HG02759 (cell line): ENCODE results near the gene SELENOM.
"Not testable (repeated sequence)": the region's sequence is repeated elsewhere in the genome, so short reads cannot be mapped to it uniquely, and the experiment has no call there.

Experiments
- ATAC-seq: cut with Tn5 transposase; IDR thresholded peaks from one replicate; pipeline ENCODE4 v1.9.1; 2021; ENCODE audit warnings: mild to moderate bottlenecking, moderate library complexity; ENCODE audit not compliant: unreplicated experiment

The SELENOM gene

GRCh38 chr22:31106731-31107177 lies 614 bp downstream of the SELENOM start:
- no peak for ATAC-seq

- ATAC-seq = no peak
These were observed 1.3 kb downstream of the SELENOM start for GRCh38 chr22:31106001-31106571.

- no peak for ATAC-seq
These were observed 2.0 kb downstream of the SELENOM start for GRCh38 chr22:31105282-31105929.

DNA sequence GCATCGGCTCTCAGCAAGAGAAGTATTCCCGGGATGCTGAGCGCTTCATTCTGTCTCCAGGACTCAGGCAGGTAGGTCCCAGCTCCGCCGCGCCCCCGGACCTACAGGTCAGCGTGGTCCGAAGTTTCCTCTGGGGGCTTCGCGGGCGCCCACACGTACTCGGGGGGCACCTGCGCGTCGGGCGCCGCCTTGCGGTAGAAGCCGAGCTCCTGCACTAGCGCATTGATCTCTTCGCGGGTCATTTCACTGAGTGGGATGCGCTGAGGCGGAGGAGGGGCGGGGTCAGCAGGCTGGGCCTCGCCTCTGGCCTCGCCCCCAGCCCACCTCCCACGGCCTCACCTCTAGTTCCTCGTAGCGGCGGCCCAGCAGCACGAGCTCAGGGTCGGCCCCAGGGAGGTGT lies 2.5 kb downstream of the SELENOM start:
- no peak for ATAC-seq

- ATAC-seq = no peak
These were observed 3.3 kb downstream of the SELENOM start for GRCh38 chr22:31103899-31104694.

DNA sequence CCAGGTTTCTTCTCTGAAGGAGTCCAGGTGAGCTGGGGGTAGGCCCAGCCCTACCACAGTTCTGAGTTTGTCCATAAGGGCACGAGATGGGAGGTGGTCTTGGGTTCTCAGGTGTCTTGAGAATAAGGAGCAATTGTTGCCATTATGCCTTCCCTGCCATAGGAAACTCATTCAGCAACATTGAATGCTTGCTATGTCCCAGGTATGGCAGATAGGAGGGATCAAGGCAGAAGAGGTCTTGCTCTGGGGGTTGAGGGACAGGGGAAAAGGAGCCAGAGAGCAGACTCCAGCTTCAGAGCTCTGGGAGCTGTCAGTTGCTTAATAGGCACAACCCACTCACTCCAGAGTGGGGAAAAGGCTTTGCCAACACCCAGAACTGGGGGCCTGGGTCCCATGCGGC lies 4.3 kb downstream of the SELENOM start:
- ATAC-seq = no peak

DNA sequence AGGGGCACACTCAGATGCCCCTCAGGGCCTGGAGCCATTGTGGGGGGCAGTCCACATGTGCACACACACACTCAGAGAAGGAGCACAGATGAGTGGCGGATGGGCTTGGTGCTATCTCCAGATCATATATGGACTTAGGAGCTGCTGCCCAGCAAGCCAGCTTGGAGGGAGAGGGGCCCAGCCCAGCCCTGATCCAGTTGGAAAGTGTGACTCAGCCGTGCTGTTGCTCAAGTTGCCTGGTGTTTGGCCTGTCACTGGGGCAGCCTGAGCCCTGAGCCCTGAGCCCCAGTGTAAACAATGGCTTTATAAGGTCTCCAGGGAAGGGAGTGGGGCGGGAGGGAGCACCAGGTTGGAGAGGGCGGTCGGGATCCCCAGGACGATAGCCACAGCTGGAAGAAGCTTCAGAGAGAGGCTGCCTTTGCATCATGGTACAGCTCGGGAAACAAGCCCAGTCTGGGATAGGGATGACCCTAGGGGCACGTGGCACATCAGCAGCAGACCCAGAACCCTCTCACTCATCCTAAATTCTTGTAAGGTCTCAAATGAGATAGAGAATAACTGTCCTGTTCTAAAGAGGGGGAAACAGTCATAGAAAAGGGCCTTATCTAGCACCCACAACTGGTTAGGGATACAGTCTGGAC lies 4.8 kb downstream of the SELENOM start:
- ATAC-seq = no peak

DNA sequence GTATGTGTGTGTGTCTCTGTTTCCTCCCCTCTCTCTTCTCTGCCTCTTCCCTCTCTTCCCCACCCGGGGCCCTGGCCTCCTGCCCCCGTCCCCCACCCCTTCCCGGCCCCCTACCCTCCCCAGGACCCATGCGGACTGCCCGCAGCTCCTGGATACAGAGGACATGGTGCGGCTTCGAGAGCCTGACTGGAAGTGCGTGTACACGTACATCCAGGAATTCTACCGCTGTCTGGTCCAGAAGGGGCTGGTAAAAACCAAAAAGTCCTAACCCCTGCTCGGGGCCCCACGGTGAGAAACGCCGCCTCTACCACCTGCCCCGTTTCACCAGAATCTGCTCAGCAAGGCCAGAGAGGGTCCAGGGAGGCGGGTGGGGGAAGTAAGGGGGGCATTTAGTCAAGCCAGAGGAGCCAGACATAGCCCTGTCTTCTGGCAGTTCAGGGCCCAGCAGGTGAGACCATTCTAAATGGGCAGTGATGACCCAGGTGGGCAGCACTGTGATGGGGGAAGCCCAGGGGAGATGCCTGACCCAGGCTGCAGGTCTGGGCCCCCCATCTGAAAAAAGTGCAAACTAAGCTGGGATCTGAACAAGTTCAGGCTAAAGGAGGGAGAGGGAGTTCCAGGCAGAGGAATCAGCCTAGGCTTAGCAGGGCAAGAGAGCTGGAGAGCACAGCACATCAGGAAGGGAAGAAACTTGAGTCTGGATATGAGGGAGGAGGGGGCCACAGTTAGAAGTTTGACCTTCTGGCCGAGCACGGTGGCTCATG lies 6.4 kb downstream of the SELENOM start:
- ATAC-seq = no peak

- ATAC-seq = no peak
These were observed 7.3 kb downstream of the SELENOM start for GRCh38 chr22:31099841-31100761.

DNA sequence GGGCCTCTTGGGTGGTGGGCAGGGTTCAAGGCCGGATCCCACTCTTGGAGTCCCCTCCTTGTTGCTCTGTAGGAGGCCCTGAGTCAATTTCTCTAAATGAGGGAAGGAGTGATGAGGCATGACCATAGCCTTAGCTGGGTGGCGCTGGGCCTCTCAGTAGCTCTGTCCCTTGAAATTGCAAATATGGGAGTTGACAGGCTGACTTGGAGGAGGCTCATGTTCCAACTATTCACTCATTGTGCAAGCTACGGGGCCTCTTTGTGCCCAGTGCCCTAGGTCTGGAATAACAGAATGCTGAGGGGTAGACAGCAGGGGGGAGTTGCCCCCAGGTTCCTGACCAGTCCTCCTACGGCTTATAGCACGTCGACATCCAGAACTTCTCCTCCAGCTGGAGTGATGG lies 8.0 kb downstream of the SELENOM start:
- ATAC-seq = no peak

- ATAC-seq = no peak
These were observed 8.7 kb downstream of the SELENOM start for GRCh38 chr22:31098632-31099110.

DNA sequence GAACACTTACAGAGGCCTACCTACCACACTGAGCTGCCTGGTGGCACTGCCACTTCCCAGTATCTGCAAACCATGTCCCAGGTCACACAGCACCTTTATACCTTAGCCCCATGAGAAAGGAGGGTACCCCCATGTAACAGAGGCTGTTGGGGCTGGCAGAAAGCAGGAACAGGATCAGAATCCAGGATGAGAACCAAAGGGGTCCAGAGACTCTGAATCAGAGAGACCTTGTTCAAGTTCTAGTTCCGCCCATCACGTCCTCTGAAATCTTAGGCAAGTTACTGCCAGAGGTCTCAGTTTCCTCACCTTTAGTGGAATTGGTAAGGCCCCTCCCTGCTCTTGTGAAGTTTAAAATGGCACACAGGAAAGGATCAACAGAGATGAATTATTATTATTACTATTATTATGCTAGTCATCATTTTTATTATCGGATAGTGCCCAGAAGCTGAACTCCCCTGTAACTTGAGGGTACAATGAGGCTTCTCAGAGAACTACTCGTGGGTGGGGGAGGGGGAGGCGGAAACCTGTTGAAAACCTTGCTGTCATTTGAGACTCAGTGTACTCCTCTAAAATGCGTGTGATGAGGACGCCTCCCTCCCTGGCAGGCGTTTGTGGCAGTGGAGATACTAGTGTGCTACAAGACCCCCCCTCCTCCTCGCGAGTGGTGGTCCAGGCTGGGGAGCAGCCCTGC lies 9.3 kb downstream of the SELENOM start:
- ATAC-seq = no peak

GRCh38 chr22:31097539-31097938 lies 9.8 kb downstream of the SELENOM start:
- ATAC-seq = not testable (repeated sequence)

DNA sequence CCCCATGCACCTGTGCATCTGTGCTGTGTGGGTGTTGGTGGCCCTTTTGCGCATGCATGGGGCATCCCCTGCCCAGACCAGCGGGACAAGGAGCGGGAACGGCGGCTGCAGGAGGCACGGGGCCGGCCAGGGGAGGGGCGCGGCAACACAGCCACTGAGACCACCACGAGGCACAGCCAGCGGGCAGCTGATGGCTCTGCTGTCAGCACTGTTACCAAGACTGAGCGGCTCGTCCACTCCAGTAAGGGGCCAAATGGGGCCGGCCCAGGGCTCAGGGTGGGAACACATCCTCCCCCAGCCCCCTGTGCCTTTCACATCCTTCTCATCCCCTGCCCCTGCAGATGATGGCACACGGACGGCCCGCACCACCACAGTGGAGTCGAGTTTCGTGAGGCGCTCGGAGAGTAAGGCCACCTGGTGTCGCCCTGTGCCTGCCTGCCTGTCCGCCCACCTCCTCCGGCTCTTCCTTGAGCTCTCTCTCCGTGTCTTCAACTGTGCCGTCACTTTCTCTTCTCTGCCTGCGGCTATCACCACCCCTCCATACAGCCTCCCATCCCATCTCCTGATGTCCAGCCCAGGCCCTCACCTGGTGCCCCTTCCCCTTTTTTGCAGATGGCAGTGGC lies 10.6 kb downstream of the SELENOM start:
- no peak for ATAC-seq

DNA sequence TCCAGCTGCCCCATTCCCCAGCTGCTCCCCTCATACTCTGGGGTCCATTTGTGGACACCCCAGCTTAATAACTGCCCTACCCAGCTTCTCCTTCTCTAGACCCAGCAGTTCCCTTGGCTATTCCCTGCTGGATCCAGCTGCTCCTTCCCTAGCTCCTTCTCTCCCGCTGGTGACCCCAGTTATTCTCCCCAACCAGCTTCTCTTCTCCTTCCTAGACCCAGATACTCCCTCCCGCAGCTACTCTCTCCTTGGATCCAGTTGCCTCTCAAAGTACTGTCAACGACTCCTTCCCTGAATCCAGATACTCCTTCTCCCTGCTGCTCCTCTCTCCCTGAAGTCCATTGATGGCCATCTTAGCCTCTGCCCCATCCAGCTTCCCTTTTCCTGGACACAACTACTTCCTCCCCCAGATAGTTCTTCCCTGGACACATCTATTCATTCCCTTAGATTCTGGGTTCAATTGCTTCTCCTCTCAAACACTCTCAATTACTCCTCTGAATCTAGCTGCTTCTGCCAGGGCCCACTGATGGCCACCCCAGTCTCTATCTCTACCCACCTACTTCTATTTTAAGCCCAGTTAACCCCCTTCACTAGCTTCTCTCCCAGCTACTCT lies 11.6 kb downstream of the SELENOM start:
- ATAC-seq = no peak

GRCh38 chr22:31094741-31095140 lies 12.6 kb downstream of the SELENOM start:
- no peak for ATAC-seq

DNA sequence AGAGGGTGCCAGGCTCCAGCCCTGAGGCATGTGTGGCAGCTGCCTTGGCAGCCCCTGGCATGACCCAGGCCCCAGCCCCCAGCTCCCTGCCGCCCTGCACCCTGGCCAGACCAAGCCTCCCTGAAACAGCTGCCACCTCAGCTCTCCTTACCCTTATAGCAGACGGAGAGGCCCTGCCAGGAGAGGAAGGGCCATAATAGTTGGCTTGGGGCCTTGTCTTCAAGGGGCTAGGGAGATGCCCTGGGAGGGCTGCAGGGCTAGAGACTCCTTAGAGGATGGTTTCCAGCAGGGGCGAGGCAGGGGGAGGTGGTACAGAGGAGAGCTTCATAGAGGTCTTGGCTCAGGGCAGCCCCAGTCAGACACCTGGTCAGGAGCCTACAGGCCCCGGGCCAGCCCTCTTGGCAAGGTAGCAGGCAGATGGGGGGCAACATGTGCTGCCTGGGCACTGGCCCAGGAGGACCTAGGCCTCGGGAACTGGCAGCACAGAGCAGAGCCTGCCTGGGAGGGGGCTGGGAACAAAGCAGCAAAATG lies 13.3 kb downstream of the SELENOM start:
- ATAC-seq = no peak
